ENCODE results near the gene SPAG16. TPM values are rescaled to one million over a fixed set of nuclear protein-coding genes. Genes with fewer than 3 reads are reported as not detected.
"Not testable (repeated sequence)": the region's sequence is repeated elsewhere in the genome, so short reads cannot be mapped to it uniquely, and the experiment has no call there.

The SPAG16 gene
- polyA plus RNA-seq, 1 of the 3 experiments (the other 2 are of a cell fraction): 29.5 TPM

DNA sequence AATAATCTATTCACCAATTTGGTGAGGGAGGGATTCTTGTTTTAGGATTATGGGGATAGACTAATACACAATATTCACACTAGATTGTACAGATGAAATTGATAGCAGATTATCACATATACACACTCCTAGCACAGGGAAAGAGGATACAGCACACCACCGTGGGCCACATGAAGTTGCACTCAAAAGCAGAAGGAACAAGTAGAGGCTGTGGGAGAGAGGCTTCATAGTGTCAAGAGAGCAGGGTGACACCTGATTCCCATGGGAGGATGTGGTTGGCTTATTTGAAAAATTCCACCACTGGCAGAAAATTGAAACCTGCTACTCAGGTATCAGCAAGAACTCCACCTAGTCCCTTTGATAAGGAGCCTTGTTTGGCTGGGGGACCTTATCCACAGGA lies 395.6 kb downstream of the SPAG16 start (continued):
- TF ChIP-seq, protein P1, sequence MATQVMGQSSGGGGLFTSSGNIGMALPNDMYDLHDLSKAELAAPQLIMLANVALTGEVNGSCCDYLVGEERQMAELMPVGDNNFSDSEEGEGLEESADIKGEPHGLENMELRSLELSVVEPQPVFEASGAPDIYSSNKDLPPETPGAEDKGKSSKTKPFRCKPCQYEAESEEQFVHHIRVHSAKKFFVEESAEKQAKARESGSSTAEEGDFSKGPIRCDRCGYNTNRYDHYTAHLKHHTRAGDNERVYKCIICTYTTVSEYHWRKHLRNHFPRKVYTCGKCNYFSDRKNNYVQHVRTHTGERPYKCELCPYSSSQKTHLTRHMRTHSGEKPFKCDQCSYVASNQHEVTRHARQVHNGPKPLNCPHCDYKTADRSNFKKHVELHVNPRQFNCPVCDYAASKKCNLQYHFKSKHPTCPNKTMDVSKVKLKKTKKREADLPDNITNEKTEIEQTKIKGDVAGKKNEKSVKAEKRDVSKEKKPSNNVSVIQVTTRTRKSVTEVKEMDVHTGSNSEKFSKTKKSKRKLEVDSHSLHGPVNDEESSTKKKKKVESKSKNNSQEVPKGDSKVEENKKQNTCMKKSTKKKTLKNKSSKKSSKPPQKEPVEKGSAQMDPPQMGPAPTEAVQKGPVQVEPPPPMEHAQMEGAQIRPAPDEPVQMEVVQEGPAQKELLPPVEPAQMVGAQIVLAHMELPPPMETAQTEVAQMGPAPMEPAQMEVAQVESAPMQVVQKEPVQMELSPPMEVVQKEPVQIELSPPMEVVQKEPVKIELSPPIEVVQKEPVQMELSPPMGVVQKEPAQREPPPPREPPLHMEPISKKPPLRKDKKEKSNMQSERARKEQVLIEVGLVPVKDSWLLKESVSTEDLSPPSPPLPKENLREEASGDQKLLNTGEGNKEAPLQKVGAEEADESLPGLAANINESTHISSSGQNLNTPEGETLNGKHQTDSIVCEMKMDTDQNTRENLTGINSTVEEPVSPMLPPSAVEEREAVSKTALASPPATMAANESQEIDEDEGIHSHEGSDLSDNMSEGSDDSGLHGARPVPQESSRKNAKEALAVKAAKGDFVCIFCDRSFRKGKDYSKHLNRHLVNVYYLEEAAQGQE (IDR thresholded peaks at IDR 0.05; ENCODE audit: low read depth, low read length): no peak
- TF ChIP-seq, protein P2, sequence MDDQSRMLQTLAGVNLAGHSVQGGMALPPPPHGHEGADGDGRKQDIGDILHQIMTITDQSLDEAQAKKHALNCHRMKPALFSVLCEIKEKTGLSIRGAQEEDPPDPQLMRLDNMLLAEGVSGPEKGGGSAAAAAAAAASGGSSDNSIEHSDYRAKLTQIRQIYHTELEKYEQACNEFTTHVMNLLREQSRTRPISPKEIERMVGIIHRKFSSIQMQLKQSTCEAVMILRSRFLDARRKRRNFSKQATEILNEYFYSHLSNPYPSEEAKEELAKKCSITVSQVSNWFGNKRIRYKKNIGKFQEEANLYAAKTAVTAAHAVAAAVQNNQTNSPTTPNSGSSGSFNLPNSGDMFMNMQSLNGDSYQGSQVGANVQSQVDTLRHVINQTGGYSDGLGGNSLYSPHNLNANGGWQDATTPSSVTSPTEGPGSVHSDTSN (IDR thresholded peaks at IDR 0.05): no peak
- no peak for TF ChIP-seq RFX5 (IDR thresholded peaks at IDR 0.05; ENCODE audit: low read length)
- TF ChIP-seq MXI1 (IDR thresholded peaks at IDR 0.05; ENCODE audit: low read depth, low read length): no peak

DNA sequence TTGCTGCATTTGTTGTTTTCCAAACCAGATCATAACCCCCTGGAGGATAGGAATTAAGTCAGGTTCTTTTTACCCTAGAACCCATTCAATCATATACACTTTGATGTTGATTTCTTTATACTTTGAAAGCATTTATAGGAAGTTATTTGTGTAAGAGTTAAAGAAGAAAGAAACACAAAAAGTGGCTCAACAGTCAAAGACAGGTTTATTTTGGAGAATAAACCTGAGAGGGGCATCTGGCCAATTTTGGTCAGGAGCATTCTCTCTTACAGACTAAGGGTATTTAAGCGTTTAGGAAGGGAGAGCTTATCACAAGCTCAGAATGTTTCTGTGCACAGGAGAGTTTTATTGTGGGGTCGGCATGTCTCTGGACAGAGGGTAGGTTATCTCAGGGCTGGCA lies 398.0 kb downstream of the SPAG16 start:
- no peaks in the 10 kb centered on the region for H3K9me3 ChIP-seq
- CTCF ChIA-PET: no interaction called here
- H3K27ac ChIP-seq (ENCODE audit: low read depth in 2 of 2, low read length in 1 of 2): no peak overlapping the region
- no peaks in the 10 kb centered on the region for H4K20me1 ChIP-seq (ENCODE audit: insufficient read depth)
- H3K4me1 ChIP-seq (ENCODE audit: control insufficient read depth in 1 of 2, insufficient read depth in 2 of 2, low read depth in 1 of 2, low read length in 1 of 2): no peaks in the 10 kb centered on the region
- H3K4me3 ChIP-seq (ENCODE audit: low read depth in 2 of 2, low read length in 1 of 2): no peak overlapping the region
- no peak overlapping the region for H3K9ac ChIP-seq
- DNase-seq: no peak
- H3K79me2 ChIP-seq (ENCODE audit: insufficient read depth): no peaks in the 10 kb centered on the region
- no peaks in the 10 kb centered on the region for H3K9me2 ChIP-seq
- POLR2A ChIA-PET: no interaction called here
- H3F3A ChIP-seq (replicated peaks; ENCODE audit: insufficient read depth): no peaks in the 10 kb centered on the region
- no peaks in the 10 kb centered on the region for H3K36me3 ChIP-seq (replicated peaks in 1 of 2; ENCODE audit: control insufficient read depth in 1 of 2, insufficient read depth in 2 of 2, low read length in 1 of 2)
- no peak overlapping the region for H3K4me2 ChIP-seq
- no peak overlapping the region for H2AFZ ChIP-seq (ENCODE audit: low read depth)
- no peaks in the 10 kb centered on the region for H3K27me3 ChIP-seq (ENCODE audit: insufficient read depth)
- WGBS (ENCODE audit: low lambda C conversion rate): 0% methylated on average over 2 of the region's 2 CpGs
- no peak for TF ChIP-seq TEAD4 (IDR thresholded peaks at IDR 0.05; ENCODE audit: borderline replicate concordance, insufficient read depth)
- TF ChIP-seq GATA2 (CRISPR knock-in tag; IDR thresholded peaks at IDR 0.05): no peak

DNA sequence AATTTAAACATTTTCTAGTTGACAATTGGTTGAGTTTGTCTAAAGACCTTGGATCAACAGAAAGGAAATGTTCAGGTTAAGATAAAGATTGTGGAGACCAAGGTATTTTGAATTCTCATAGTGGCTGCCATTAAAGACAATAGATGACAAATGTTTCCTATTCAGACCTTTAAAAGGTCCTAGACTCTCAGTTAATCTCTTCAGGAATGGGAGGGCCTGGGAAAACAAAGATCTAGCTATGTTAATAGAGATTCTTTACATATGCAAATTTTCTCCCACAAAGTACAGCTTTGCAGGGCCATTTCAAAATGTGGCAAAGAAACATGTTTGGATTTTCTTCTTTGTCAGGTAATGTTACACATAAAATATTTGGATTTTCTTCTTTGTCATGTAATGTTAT lies 403.9 kb downstream of the SPAG16 start:
- Histone ChIP-seq H2AFZ (ENCODE audit: low read depth) (no peak overlapping the region), H3K79me2 (ENCODE audit: insufficient read depth) (no peaks in the 10 kb centered on the region), H3K4me2 (no peak overlapping the region), H4K20me1 (ENCODE audit: insufficient read depth) (no peaks in the 10 kb centered on the region), H3K9me2 (no peaks in the 10 kb centered on the region), H3K27ac (ENCODE audit: low read depth in 2 of 2, low read length in 1 of 2) (no peak overlapping the region), H3K9me3 (no peaks in the 10 kb centered on the region), H3K9ac (no peak overlapping the region), H3K4me3 (ENCODE audit: low read depth in 2 of 2, low read length in 1 of 2) (no peak overlapping the region), H3F3A (replicated peaks; ENCODE audit: insufficient read depth) (no peaks in the 10 kb centered on the region), H3K36me3 (replicated peaks in 1 of 2; ENCODE audit: control insufficient read depth in 1 of 2, insufficient read depth in 2 of 2, low read length in 1 of 2) (no peaks in the 10 kb centered on the region), H3K27me3 (ENCODE audit: insufficient read depth) (no peaks in the 10 kb centered on the region), H3K4me1 (ENCODE audit: control insufficient read depth in 1 of 2, insufficient read depth in 2 of 2, low read depth in 1 of 2, low read length in 1 of 2) (no peaks in the 10 kb centered on the region)
- POLR2A ChIA-PET: no interaction called here
- CTCF ChIA-PET: no interaction called here
- no peak for TF ChIP-seq TCF12 (IDR thresholded peaks at IDR 0.05)
- no peak for TF ChIP-seq RCOR1 (IDR thresholded peaks at IDR 0.05; ENCODE audit: low read length)
- TF ChIP-seq, protein P3, sequence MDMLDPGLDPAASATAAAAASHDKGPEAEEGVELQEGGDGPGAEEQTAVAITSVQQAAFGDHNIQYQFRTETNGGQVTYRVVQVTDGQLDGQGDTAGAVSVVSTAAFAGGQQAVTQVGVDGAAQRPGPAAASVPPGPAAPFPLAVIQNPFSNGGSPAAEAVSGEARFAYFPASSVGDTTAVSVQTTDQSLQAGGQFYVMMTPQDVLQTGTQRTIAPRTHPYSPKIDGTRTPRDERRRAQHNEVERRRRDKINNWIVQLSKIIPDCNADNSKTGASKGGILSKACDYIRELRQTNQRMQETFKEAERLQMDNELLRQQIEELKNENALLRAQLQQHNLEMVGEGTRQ (IDR thresholded peaks at IDR 0.05; ENCODE audit: borderline replicate concordance, low read depth, low read length): no peak
- TF ChIP-seq EZH2phosphoT487 (IDR thresholded peaks at IDR 0.05; ENCODE audit: borderline replicate concordance, low read depth): no peak
- TF ChIP-seq EP300 (IDR thresholded peaks at IDR 0.05; ENCODE audit: borderline replicate concordance in 1 of 2, low read depth in 1 of 2, low read length in 1 of 2): no peak
- TF ChIP-seq MEF2A (IDR thresholded peaks at IDR 0.05; ENCODE audit: borderline replicate concordance, low read depth): no peak
- TF ChIP-seq GATA2 (CRISPR knock-in tag; IDR thresholded peaks at IDR 0.05): no peak
- no peak for TF ChIP-seq POLR2AphosphoS5 (IDR thresholded peaks at IDR 0.05; ENCODE audit: low read depth, low read length)
- DNase-seq: no peak

DNA sequence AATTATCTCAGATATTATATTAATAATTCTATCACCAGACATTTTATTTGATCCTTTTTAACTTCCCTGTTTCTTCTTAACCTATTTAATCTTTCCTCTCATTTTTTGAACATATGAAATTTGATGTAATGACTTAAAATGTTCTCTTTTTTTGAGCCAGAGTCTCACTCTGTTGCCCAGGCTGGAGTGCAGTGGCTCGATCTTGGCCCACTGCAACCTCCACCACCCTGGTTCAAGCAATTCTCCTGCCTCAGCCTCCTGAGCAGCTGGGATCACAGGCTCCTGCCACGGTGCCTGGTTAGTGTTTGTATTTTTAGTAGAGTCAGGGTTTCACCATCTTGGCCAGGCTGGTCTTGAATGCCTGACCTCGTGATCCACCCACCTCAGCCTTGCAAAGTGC lies 404.6 kb downstream of the SPAG16 start:
- H2AFZ ChIP-seq (ENCODE audit: low read depth); DNase-seq; H3K9me3 ChIP-seq; H3K4me3 ChIP-seq (ENCODE audit: low read depth in 2 of 2, low read length in 1 of 2); H3F3A ChIP-seq (replicated peaks; ENCODE audit: insufficient read depth); H3K9ac ChIP-seq; H3K4me2 ChIP-seq; CTCF ChIA-PET; H3K27me3 ChIP-seq (ENCODE audit: insufficient read depth); H3K79me2 ChIP-seq (ENCODE audit: insufficient read depth); H3K4me1 ChIP-seq (ENCODE audit: control insufficient read depth in 1 of 2, insufficient read depth in 2 of 2, low read depth in 1 of 2, low read length in 1 of 2); H3K9me2 ChIP-seq; H3K27ac ChIP-seq (ENCODE audit: low read depth in 2 of 2, low read length in 1 of 2); H4K20me1 ChIP-seq (ENCODE audit: insufficient read depth); POLR2A ChIA-PET; H3K36me3 ChIP-seq (replicated peaks in 1 of 2; ENCODE audit: control insufficient read depth in 1 of 2, insufficient read depth in 2 of 2, low read length in 1 of 2): not testable (repeated sequence)
- 19% methylated on average over 3 of the region's 3 CpGs for WGBS (ENCODE audit: low lambda C conversion rate)
